Upper lobe of left lung (tissue), 6 donors: ENCODE measurements around the gene ERGIC1. TPM values are rescaled to one million over a fixed set of nuclear protein-coding genes. Genes with fewer than 3 reads are reported as not detected.

Experiments used
- ATAC-seq, 2 donors: fragments of 200-7000 bp; cut with Tn5 transposase; one replicate each; pipeline ENCODE4 v1.9.1; 2022; ENCODE audit warnings: mild to moderate bottlenecking in 2 of 2, moderate library complexity in 2 of 2; ENCODE audit not compliant: low FRiP score in 2 of 2
- DNase-seq, 2 donors: peaks; one replicate each; pipeline ENCODE4 v3.0.0-alpha.2; 2019 to 2020
- H3K27ac ChIP-seq, 4 donors: fragments of 200-600 bp; sonication (generic); one replicate each; pipeline ENCODE4 v1.5.1; 2016 to 2019
- H3K27me3 ChIP-seq, 4 donors: fragments of 200-600 bp; sonication (generic); one replicate each; pipeline ENCODE4 v1.5.1; 2017 to 2019
- H3K36me3 ChIP-seq, 4 donors: fragments of 200-600 bp; sonication (generic); one replicate each; pipeline ENCODE4 v1.5.1; 2016 to 2019
- H3K4me1 ChIP-seq, 4 donors: fragments of 200-600 bp; sonication (generic); one replicate each; pipeline ENCODE4 v1.5.1; 2018 to 2019
- H3K4me3 ChIP-seq, 4 donors: fragments of 200-600 bp; sonication (generic); one replicate each; pipeline ENCODE4 v1.5.1; 2017 to 2019; ENCODE audit warnings: mild to moderate bottlenecking in 2 of 4, moderate library complexity in 1 of 4
- H3K9me3 ChIP-seq, 4 donors: fragments of 200-600 bp; sonication (generic); one replicate each; pipeline ENCODE4 v1.5.1; 2018 to 2019
- CTCF ChIP-seq, 6 experiments: fragments of 450-650 bp in 4 of 6; fragments of 200-600 bp in 2 of 6; sonication (generic) in 2 of 6; IDR thresholded peaks; one replicate each; pipeline ENCODE4 v1.5.1; 2016 to 2019; ENCODE audit warnings: antibody characterized with exemption in 6 of 6
- EP300 ChIP-seq, 4 donors: sonication (generic); formaldehyde crosslinking; IDR thresholded peaks; one replicate each; pipeline ENCODE4 v1.5.1; 2017; ENCODE audit warnings: antibody characterized with exemption in 4 of 4, control low read depth in 2 of 4
- POLR2A ChIP-seq, 4 donors: fragments of 450-650 bp; IDR thresholded peaks; one replicate each; pipeline ENCODE4 v1.5.1; 2016 to 2017; ENCODE audit warnings: antibody characterized with exemption in 4 of 4, mild to moderate bottlenecking in 2 of 4
- POLR2AphosphoS5 ChIP-seq, 2 donors: sonication (generic); formaldehyde crosslinking; IDR thresholded peaks; one replicate each; pipeline ENCODE4 v1.5.1; 2017; ENCODE audit warnings: antibody characterized with exemption in 2 of 2
- WGBS, 2 donors: methylation state at CpG; one replicate each; pipeline ENCODE4 v1.1.5; 2017 to 2018; 5-methylcytosine and 5-hydroxymethylcytosine counted together
- total RNA-seq, 6 donors: library from RNA; depleted of rRNA in 4 of 6; stranded (reverse); fragments of >200 nt in 4 of 6; gene quantifications; one replicate each; pipeline versions ENCODE4 v1.1.0 to v1.2.1, GENCODE V29; 2016 to 2021
- donor health status: DM: no; HTN: no; CAD: no; lungs with moderate emphysema.
- donor health status: DM: no; HTN: yes; CAD: no; lungs with severe emphysema.

The ERGIC1 gene
- total RNA-seq, 6 donors from 2014 or later = 158 to 225 (median 173) TPM

- Histone ChIP-seq H3K27me3 (no peaks in the 10 kb centered on the region), H3K36me3 (peaks cover 2 to 64% (median 33%) of the 10 kb centered on the region in 4 donors), H3K9me3 (no peaks in the 10 kb centered on the region), H3K27ac (no peak overlapping the region), H3K4me1 (peaks cover 0 to 4% (median under 1%) of the 10 kb centered on the region in 4 donors), H3K4me3 (no peak overlapping the region)
- DNase-seq (no peak), ATAC-seq (no peak)
- WGBS, 2 donors = 90 to 96% methylated on average over 9 to 12 of the region's 12 CpGs
- TF ChIP-seq CTCF (IDR thresholded peaks at IDR 0.05) (no peak), EP300 (IDR thresholded peaks at IDR 0.05) (no peak), POLR2A (IDR thresholded peaks at IDR 0.05) (no peak), POLR2AphosphoS5 (IDR thresholded peaks at IDR 0.05) (no peak)
Measured at GRCh38 chr5:172950176-172950965, 116.3 kb downstream of the ERGIC1 start.

DNA sequence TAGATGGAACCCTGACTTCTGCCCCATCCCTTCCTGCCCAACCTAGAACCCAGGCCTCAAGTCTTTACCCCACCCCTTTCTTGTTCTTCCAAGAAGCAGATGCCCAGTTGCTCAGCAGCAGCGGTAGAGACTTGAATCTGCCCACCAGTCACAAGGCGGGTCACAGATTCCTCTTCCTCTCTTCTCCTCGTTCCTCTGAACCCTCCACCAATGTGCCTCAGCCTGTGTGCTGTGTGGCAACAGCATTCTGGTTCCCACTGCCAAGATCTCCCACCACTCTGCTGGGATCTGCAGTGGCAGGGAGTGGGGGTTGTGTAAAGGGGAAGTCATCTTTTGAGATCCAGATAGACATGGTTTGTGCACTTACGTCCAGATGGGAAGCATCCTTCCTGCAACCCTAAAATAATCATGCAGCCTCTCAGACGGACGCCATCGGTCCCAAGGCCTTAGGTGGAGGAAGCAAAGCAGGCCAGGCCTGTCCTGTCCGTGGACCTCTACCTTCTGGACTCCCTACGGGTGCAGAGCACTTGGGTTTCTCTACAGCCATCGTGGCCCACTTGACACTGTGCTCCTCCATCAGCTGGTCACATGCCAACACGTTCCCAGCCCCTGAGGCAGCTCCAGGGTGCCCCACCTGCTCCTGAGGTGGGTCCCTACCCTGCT is 117.5 kb downstream of the ERGIC1 start:
- H3K27me3 ChIP-seq = no peaks in the 10 kb centered on the region
- H3K4me3 ChIP-seq = no peak overlapping the region
- WGBS, 2 donors = 76 to 77% methylated on average over 5 to 11 of the region's 11 CpGs
- no peak for DNase-seq
- H3K9me3 ChIP-seq = no peaks in the 10 kb centered on the region
- H3K27ac ChIP-seq = peak overlapping the region in 3 of 4 donors; percentile 5 to 55 (median 43)
- TF ChIP-seq EP300 (IDR thresholded peaks at IDR 0.05) = no peak
- TF ChIP-seq POLR2A (IDR thresholded peaks at IDR 0.05) = no peak
- no peak for TF ChIP-seq CTCF (IDR thresholded peaks at IDR 0.05)
- no peak for TF ChIP-seq POLR2AphosphoS5 (IDR thresholded peaks at IDR 0.05)
- peaks cover 0 to 7% (median 2%) of the 10 kb centered on the region in 4 donors for H3K4me1 ChIP-seq
- peaks cover 0 to 53% (median 27%) of the 10 kb centered on the region in 4 donors for H3K36me3 ChIP-seq
- ATAC-seq = peak in 1 of 2 donors; percentile 31

- Histone ChIP-seq H3K36me3 (peaks cover 0 to 48% (median 23%) of the 10 kb centered on the region in 4 donors), H3K27me3 (no peaks in the 10 kb centered on the region), H3K4me3 (no peak overlapping the region), H3K9me3 (no peaks in the 10 kb centered on the region), H3K27ac (peak overlapping the region in 3 of 4 donors; percentile 5 to 55 (median 43)), H3K4me1 (peaks cover 0 to 7% (median 2%) of the 10 kb centered on the region in 4 donors)
- TF ChIP-seq POLR2A (IDR thresholded peaks at IDR 0.05) (no peak), EP300 (IDR thresholded peaks at IDR 0.05) (no peak), POLR2AphosphoS5 (IDR thresholded peaks at IDR 0.05) (no peak), CTCF (IDR thresholded peaks at IDR 0.05) (no peak)
- no peak for DNase-seq
- WGBS, 2 donors = 65 to 68% methylated on average over 4 of the region's 4 CpGs
- no peak for ATAC-seq
Measured at GRCh38 chr5:172952034-172952511, 118.0 kb downstream of the ERGIC1 start.

GRCh38 chr5:172953776-172954675 is 120.0 kb downstream of the ERGIC1 start:
- DNase-seq = no peak
- TF ChIP-seq CTCF (IDR thresholded peaks at IDR 0.05) (no peak), POLR2A (IDR thresholded peaks at IDR 0.05) (no peak), POLR2AphosphoS5 (IDR thresholded peaks at IDR 0.05) (no peak), EP300 (IDR thresholded peaks at IDR 0.05) (no peak)
- 73 to 75% methylated on average over 15 of the region's 15 CpGs for WGBS, 2 donors
- H3K9me3 ChIP-seq = no peaks in the 10 kb centered on the region
- peaks cover 0 to 19% (median 2%) of the 10 kb centered on the region in 4 donors for H3K4me1 ChIP-seq
- H3K36me3 ChIP-seq = peaks cover 0 to 30% (median 14%) of the 10 kb centered on the region in 4 donors
- peak overlapping the region in 1 of 4 donors; percentile 5 for H3K27ac ChIP-seq
- no peak overlapping the region for H3K4me3 ChIP-seq
- ATAC-seq = no peak
- no peaks in the 10 kb centered on the region for H3K27me3 ChIP-seq
